Gastrocnemius medialis (tissue), 4 donors: ENCODE results near the gene MMEL1.

Experiments
- POLR2A ChIP-seq, 2 donors: fragments of 450-650 bp; IDR thresholded peaks; one replicate each; pipeline ENCODE4 v1.6.1; 2017; ENCODE audit warnings: antibody characterized with exemption in 2 of 2, mild to moderate bottlenecking in 2 of 2, moderate library complexity in 2 of 2
- TF ChIP-seq, protein P1 (sequence below), 5 experiments: fragments of 450-650 bp in 3 of 5; fragments of 200-600 bp in 2 of 5; sonication (generic) in 2 of 5; IDR thresholded peaks in 4 of 5; conservative IDR thresholded peaks in 1 of 5; 1 replicate in 4 of 5; 2 replicates in 1 of 5; pipeline ENCODE4 v1.5.1; 2016 to 2019; ENCODE audit warnings: antibody characterized with exemption in 5 of 5, mild to moderate bottlenecking in 3 of 5, moderate library complexity in 3 of 5

DNA sequence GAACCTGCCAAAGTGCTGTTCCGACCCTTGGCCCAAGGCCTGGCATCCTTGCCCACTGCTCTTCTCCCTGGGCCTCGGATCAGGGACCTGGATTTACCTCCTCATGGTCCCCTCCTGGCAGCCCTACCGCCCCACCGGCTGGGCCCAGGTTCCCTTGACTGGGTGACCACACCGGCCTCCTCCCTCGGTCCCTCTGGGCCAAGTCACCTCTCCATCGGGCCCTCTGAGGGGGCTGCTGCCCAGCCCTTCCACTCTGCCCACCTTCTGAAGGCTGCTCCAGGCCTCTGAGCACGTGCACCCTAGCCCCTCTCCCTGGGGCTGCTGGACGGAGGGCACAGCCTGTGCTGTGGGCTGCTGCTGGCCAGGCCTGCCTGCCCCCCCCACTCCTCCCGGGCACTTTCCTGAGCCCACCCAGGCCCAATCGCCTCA is 9.3 kb upstream of the MMEL1 start:
- TF ChIP-seq, protein P1, sequence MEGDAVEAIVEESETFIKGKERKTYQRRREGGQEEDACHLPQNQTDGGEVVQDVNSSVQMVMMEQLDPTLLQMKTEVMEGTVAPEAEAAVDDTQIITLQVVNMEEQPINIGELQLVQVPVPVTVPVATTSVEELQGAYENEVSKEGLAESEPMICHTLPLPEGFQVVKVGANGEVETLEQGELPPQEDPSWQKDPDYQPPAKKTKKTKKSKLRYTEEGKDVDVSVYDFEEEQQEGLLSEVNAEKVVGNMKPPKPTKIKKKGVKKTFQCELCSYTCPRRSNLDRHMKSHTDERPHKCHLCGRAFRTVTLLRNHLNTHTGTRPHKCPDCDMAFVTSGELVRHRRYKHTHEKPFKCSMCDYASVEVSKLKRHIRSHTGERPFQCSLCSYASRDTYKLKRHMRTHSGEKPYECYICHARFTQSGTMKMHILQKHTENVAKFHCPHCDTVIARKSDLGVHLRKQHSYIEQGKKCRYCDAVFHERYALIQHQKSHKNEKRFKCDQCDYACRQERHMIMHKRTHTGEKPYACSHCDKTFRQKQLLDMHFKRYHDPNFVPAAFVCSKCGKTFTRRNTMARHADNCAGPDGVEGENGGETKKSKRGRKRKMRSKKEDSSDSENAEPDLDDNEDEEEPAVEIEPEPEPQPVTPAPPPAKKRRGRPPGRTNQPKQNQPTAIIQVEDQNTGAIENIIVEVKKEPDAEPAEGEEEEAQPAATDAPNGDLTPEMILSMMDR (IDR thresholded peaks at IDR 0.05 in 4 of 5, conservative IDR thresholded peaks at IDR 0.05 in 1 of 5) = no peak
- TF ChIP-seq POLR2A (IDR thresholded peaks at IDR 0.05) = no peak
